ENCODE measurements around the gene HLX.

Gene HLX

GRCh38 chr1:220896092-220896491 is 16.8 kb downstream of the HLX start:
- no peak for DNase-seq

- no peak for DNase-seq
Measured at GRCh38 chr1:220900842-220901241, 21.6 kb downstream of the HLX start.

DNA sequence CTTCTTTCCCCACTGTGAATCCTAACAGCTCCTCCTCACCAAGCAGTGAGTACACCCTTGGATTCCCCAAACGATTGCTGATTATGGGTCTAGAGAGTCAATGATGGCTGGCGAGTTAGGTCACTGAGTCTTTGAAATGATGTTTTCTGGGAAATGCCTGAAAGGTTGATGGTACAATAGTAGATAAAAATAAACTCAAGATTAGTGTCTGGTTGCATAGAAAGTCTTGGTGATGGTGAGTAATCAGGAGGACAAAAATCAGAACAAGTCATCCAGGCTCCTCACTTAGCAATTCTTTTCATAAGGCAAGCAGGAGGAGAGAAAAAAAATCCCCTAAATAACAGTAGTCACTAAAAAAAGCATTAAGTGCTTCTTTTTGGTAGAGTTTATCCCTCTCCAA is 22.6 kb downstream of the HLX start:
- DNase-seq, result no peak

- DNase-seq, result no peak
Measured at GRCh38 chr1:220902916-220903315, 23.7 kb downstream of the HLX start.

- DNase-seq, result no peak
Measured at GRCh38 chr1:220904876-220905275, 25.6 kb downstream of the HLX start.

GRCh38 chr1:220905650-220906560 is 26.7 kb downstream of the HLX start:
- no peak for DNase-seq

GRCh38 chr1:220906561-220907334 is 27.5 kb downstream of the HLX start:
- DNase-seq, result no peak

DNA sequence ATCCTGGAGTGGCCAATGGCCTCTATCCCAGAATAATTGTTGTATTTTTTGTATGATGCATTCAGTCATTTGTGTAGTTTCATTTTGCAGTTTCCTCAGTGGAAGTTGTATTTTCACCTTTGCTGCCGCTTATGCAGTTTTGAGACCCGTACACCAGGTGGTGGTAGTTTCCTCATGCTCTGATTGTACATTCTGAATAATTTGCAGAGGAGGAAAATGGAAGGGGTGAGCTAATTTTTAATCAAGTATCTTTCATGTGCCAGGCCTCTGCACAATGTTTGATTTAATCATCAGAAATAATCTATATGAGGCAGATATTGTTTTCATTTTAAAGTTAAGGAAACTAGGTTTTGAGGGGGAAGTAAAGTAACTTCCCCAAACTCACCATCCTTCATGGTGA is 29.5 kb downstream of the HLX start:
- peak; percentile 50 for DNase-seq

DNA sequence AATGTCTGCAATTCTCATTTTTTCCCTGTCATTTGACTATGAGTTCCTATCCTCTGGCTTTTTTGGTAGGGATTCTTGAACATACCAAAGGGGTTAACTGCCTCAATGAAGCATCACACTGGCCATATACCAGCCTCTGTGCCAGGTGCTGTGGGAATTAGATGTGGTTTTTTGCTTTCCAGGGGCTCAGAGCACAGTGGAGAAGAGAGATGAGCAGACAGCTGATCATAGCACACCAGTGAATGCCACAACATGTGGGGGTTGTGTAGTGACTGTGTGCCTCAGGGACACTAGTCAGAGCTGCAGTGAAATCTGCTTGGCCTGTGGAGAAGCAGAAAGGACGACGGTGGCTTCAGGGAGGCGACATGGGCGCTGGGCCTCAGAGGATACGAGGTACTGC is 30.8 kb downstream of the HLX start:
- DNase-seq, result no peak

- DNase-seq, result peak; percentile 13
Measured at GRCh38 chr1:220914283-220915116, 35.3 kb downstream of the HLX start.

DNA sequence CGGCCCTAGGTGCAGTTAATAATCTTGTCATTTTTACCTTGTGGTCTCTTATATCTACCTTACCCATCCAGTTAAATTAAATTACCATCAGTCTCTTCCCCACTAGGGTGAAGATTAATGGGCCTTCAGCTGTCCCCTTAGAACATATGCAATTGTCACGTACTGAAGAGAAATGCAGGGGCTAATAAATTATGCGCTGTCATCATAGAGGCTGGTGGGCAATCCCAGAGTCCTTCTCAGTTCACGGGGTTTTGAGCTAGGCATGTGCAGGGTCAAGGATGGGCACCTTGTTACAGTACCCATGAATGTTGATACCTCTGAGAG is 35.8 kb downstream of the HLX start:
- DNase-seq, result no peak

DNA sequence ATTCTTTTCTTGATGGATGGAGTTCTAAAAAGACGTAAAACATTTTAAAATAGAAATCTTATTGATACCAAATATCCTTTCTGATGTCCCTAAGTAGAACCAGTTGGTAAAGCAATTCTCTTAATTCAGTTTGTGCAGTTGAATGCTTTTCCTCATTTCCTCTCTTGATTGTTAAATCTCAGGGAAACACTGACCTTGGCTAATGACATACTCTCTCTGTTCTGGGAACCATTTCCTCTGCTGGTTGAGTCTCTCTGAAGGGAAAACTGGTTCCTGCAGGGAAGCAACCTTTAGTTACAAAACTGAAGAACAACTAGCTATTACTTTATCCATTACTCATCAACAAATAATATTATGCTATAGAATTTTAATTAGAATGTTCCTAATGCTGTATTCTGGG is 36.7 kb downstream of the HLX start:
- DNase-seq, result no peak

GRCh38 chr1:220917101-220917500 is 37.9 kb downstream of the HLX start:
- no peak for DNase-seq

DNA sequence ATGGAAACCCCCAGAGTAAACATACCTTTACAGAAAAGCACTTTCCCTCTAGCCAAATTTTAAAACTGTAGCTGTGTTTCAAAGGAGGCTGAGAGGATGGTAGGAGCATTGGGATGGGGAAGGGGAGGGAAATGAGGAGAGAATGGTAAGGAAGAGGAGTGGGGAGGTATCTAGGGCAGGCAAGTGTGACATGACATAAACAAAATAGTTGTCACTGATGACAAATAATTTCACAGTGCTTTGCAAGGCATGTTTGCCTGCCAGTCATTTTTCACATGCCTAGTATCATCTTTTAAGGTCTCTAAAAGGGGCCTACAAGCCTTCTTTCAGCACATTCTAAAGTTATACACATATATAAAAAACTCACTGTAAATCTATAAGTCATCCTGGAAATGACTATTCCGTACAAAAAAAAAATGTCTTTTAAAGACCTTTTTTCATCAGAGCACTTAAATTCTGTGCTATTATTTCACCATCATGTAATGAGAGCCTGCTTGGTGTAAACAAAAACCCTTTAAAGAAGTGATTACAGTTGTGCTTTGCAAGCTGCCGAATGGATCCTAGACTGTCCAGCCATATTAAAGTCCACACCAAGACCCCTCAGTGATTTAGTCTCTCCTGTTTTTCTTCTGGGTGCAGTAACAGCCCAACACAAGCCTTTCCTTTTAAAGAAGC is 38.4 kb downstream of the HLX start:
- DNase-seq, result no peak

- no peak for DNase-seq
Measured at GRCh38 chr1:220918285-220918951, 39.2 kb downstream of the HLX start.

GRCh38 chr1:220920967-220921366 is 41.7 kb downstream of the HLX start:
- DNase-seq, result no peak

DNA sequence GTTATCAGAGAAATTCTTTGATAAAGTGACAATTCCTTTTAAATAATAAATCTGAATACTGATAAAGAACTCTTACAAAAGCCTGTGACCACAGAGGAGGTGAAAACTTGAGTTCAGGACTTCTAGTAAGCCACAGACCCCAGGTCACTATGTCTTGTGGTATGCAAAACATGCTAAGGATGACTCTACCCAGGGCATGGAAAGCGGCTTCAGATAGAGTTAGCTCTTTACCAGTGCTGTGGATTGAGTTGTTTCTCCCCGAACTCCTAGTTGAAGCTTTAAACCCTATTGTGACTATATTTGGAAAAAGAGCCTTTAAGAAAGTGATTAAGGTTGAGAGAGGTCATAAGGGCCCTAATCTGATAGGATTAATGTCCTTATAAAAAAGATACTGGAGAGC is 42.3 kb downstream of the HLX start:
- DNase-seq, result no peak

DNA sequence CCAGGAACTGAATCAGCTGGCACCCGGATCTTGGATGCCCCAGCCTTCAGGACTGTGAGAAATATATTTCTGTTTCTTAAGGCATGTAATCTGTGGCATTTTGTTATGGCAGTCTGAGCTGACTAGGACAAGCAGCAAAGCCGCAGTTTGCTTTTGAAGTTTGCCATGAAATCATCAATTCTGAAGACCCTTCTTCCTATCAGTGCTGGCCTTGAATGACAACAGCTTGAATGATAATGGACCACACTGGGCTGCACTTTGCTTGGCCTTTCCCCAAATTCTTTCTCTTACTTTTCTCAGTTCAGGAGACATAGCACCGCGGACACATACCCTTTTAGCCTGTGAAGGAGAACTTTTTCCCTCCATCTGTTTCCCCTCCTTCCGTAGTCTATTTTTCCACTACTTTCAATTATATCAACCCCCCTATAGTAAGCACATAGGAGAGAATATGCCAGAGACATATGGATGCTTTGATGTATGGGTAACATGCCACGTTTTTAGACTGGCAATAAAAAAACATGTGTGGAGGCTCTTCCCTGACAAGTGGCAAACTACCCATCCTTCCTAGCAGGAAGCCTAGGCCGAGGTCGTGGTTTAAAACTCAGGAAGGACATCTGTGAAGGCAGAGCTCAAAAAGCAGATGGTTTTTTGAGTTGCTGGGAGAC is 42.9 kb downstream of the HLX start:
- DNase-seq, result no peak

GRCh38 chr1:220922951-220923350 is 43.7 kb downstream of the HLX start:
- DNase-seq, result no peak

GRCh38 chr1:220924331-220924970 is 45.2 kb downstream of the HLX start:
- DNase-seq, result no peak

DNA sequence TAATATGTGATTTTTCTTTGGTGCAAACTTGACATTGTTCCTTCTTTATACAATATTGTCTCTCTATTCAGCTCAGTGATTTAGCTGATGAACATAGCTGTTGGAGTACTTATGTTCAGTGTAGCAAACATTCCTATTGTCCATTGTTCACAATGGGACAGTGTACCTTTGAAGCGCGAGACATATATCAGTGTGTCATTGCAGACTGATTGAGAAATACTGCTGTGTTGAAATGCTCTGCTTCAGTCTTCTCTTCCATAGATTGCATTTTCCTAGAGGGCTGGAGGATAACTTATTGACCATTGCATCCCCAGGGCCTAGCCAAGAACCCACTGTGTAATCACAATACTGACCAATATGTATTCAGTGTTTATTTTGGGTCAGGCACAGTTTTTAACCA is 46.5 kb downstream of the HLX start:
- no peak for DNase-seq

Measured in fibroblast of upper back skin (primary cell).